BJ (cell line): ENCODE measurements around the gene L3MBTL4. TPM values are rescaled to one million over a fixed set of nuclear protein-coding genes. Genes with fewer than 3 reads are reported as not detected.

Source experiments
- CTCF ChIA-PET: fragments of 350-600 bp; formaldehyde crosslinking; extraction: SDS; loops from one replicate; lab custom pipeline; 2021; ENCODE audit warnings: antibody characterized with exemption, inconsistent platforms; lab: Yijun Ruan, JAX
- POLR2A ChIA-PET: fragments of 300-600 bp; sonication (Branson Sonifier 250); formaldehyde crosslinking; extraction: SDS; loops from one replicate; lab custom pipeline; 2021; ENCODE audit warnings: antibody characterized with exemption; lab: Charles Lee
- DNase-seq: peaks from one replicate; pipeline ENCODE4 v3.0.0-alpha.2; 2011; ENCODE audit warnings: low read depth
- H3K27me3 ChIP-seq: 2 replicates; pipeline ENCODE4 v1.6.0; 2011; ENCODE audit warnings: low read length; ENCODE audit not compliant: control insufficient read depth, insufficient read depth
- H3K36me3 ChIP-seq: 2 replicates; pipeline ENCODE4 v1.5.1; 2011; ENCODE audit warnings: low read length; ENCODE audit not compliant: control insufficient read depth, insufficient read depth
- H3K4me3 ChIP-seq: 2 replicates; pipeline ENCODE4 v1.5.1; 2011; ENCODE audit warnings: low read depth, mild to moderate bottlenecking, control low read depth, low read length
- polyA plus RNA-seq: library from polyadenylated mRNA; depleted of rRNA; stranded (reverse); fragments of >200 nt; gene quantifications from 2 replicates; pipeline ENCODE4 v1.2.3, GENCODE V29; 2011
- TF ChIP-seq, protein P1 (sequence below): IDR thresholded peaks from 2 replicates; pipeline ENCODE4 v1.5.1; 2011; ENCODE audit warnings: low read depth, mild to moderate bottlenecking, control low read depth, inconsistent platforms, low read length, moderate library complexity; ENCODE audit not compliant: insufficient read depth

The L3MBTL4 gene
- polyA plus RNA-seq, 1 experiment: not detected

DNA sequence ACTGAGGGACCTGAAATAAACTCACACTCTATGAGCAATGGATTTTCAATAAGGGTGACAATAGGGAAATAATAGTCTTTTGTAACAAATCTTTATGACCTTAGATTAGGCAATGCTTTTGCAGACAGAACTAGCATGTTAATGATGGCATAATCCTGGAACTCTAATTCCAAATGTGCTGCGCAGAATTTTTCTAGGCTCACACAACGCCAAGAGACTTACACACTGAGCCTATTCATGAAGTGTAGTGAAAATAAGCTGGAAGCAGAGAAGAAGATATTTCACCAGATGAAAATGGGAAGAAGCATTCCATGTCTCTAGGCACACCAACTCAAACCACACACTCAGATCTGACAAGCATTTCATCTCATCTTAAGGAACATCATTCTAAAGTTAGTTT is 178.5 kb downstream of the L3MBTL4 start:
- CTCF ChIA-PET: no interaction called here
- no peak for DNase-seq
- Histone ChIP-seq H3K27me3 (no peaks in the 10 kb centered on the region), H3K36me3 (no peaks in the 10 kb centered on the region), H3K4me3 (no peak overlapping the region)
- TF ChIP-seq, protein P1, sequence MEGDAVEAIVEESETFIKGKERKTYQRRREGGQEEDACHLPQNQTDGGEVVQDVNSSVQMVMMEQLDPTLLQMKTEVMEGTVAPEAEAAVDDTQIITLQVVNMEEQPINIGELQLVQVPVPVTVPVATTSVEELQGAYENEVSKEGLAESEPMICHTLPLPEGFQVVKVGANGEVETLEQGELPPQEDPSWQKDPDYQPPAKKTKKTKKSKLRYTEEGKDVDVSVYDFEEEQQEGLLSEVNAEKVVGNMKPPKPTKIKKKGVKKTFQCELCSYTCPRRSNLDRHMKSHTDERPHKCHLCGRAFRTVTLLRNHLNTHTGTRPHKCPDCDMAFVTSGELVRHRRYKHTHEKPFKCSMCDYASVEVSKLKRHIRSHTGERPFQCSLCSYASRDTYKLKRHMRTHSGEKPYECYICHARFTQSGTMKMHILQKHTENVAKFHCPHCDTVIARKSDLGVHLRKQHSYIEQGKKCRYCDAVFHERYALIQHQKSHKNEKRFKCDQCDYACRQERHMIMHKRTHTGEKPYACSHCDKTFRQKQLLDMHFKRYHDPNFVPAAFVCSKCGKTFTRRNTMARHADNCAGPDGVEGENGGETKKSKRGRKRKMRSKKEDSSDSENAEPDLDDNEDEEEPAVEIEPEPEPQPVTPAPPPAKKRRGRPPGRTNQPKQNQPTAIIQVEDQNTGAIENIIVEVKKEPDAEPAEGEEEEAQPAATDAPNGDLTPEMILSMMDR: no peak
- POLR2A ChIA-PET: no interaction called here

DNA sequence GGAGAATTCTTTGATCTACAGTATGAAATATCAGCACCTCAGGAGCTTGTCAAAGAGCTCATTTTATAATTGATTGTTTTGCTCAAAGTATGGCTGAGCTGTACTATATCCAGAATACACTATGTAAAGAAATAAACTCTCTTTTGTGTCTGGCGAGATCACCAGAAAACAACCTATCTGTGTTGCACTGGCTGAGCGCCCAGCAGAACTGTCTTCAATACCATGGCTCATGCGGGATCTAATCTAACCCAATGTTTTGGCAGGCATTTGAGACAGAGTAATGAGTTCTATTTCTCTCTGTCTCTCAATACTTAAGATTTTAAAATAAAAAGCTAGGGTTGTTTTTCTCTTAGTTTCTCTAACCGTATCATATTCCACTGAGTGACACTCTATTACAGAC is 192.4 kb downstream of the L3MBTL4 start:
- Histone ChIP-seq H3K27me3 (no peaks in the 10 kb centered on the region), H3K36me3 (no peaks in the 10 kb centered on the region), H3K4me3 (no peak overlapping the region)
- TF ChIP-seq, protein P1: no peak
- POLR2A ChIA-PET: no interaction called here
- no peak for DNase-seq
- CTCF ChIA-PET: interaction anchor here (1.6 to 3.3 kb wide), 2 partner anchors 332 to 343 kb away, joined by 5 to 19 read pairs; no protein-coding TSS in a partner anchor

DNA sequence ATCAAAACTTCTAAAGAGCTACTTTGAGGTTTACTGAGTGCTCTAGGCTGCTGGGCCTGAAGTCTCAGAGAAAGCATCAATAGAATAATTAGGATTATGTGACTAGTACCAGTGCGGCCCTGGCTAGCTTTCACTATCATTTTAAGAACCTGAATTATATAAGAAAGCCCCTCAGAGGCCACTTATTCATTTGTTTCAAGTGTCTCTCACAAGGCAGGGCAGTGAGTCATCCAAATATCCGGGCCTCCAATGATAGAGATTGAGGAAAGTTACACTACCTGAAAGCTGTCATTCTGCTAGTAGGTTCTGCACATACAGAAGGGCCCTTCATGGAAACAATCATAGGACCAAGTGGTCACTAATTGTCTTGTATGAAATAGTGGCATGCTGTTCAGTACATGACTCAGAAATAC is 193.1 kb downstream of the L3MBTL4 start:
- POLR2A ChIA-PET: no interaction called here
- H3K4me3 ChIP-seq: no peak overlapping the region
- no peaks in the 10 kb centered on the region for H3K27me3 ChIP-seq
- no peaks in the 10 kb centered on the region for H3K36me3 ChIP-seq
- CTCF ChIA-PET: interaction anchor here (3.3 kb wide), 1 partner anchor 343 kb away, joined by 19 read pairs; no protein-coding TSS in a partner anchor
- TF ChIP-seq, protein P1: no peak
- no peak for DNase-seq

DNA sequence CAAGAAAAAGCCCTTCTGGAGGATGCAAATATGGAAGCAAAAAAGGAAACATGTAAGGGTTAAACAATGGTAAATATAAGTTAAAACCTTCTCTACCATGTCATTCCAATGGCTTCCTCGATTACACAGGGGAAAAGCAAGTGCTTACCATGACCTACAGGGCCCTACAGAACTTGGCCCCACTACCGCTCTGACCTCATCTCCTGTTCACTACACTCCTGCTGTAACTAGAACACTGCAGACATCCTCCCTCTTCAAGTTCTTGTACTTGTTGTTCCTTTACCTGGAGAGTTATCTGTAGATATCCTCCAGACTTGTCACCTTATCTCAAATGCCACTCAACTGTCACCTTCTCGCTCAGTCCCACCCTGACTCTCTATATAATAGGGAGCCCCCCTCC is 194.6 kb downstream of the L3MBTL4 start:
- CTCF ChIA-PET: interaction anchor here (1.0 to 2.7 kb wide), 6 partner anchors 16 to 352 kb away, joined by 3 to 30 read pairs (median 4); no protein-coding TSS in a partner anchor
- H3K36me3 ChIP-seq: no peaks in the 10 kb centered on the region
- POLR2A ChIA-PET: no interaction called here
- no peak overlapping the region for H3K4me3 ChIP-seq
- no peak for DNase-seq
- H3K27me3 ChIP-seq: no peaks in the 10 kb centered on the region
- TF ChIP-seq, protein P1: no peak

DNA sequence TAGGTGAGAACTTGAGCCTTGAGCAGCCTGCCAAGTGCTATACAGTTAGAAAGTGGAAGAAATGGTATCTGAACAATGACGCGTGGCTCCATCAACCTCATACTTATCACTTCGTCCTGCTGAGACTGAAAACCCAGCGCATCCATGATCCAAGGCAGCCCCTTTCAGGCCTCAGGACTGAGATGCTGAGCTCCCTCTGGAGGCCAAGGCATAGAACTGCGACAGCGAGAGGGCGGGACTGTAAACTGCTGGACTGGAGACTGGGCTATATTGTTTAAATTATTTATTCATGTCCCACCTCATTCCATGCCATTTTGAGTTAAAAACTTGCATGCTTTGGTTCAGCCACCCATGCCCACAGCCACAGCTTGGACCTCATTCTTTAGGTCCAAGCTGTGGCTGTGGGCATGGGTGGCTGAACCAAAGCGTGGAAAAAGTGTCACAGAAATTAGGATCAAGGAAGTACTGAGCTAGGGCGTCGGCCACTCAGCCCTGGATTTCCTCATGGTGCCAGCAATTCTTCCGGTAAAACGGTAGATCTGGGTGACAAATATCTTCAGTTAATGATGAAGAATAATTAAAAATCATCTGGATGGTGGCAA is 195.5 kb downstream of the L3MBTL4 start:
- ChIA-PET CTCF (interaction anchor here (0.6 to 4.1 kb wide), 20 partner anchors 9 to 353 kb away, joined by 3 to 30 read pairs (median 4); no protein-coding TSS in a partner anchor), POLR2A (no interaction called here)
- Histone ChIP-seq H3K27me3 (no peaks in the 10 kb centered on the region), H3K36me3 (no peaks in the 10 kb centered on the region), H3K4me3 (no peak overlapping the region)
- TF ChIP-seq, protein P1: peak; percentile 90
- DNase-seq: no peak
